ENCODE data around the gene CCDC40.

GRCh38 chr17:80009391-80010282 lies 26.8 kb upstream of the CCDC40 start:
- TF ChIP-seq CTCF (conservative IDR thresholded peaks at IDR 0.05; ENCODE audit: low read depth, low read length) (no peak), EZH2 (IDR thresholded peaks at IDR 0.05; ENCODE audit: low read length, unreplicated experiment) (no peak), EZH2phosphoT487 (IDR thresholded peaks at IDR 0.05; ENCODE audit: borderline replicate concordance, low read length) (no peak)
